IPS-18a (cell line): ENCODE data around the gene SRSF3.
"Not testable (repeated sequence)": the region's sequence is repeated elsewhere in the genome, so short reads cannot be mapped to it uniquely, and the experiment has no call there.

Source experiments
- H3K27ac ChIP-seq: one replicate; pipeline ENCODE4 v1.5.1; 2013; ENCODE audit warnings: low read length
- H3K27me3 ChIP-seq: one replicate; pipeline ENCODE4 v1.6.1; 2013; ENCODE audit warnings: mild to moderate bottlenecking, low read length; ENCODE audit not compliant: control insufficient read depth, insufficient read depth
- H3K36me3 ChIP-seq: one replicate; pipeline ENCODE4 v1.6.1; 2013; ENCODE audit warnings: low read depth, low read length; ENCODE audit not compliant: control insufficient read depth
- H3K4me1 ChIP-seq: one replicate; pipeline ENCODE4 v1.6.1; 2013; ENCODE audit warnings: low read depth, low read length; ENCODE audit not compliant: control insufficient read depth
- H3K4me3 ChIP-seq: one replicate; pipeline ENCODE4 v1.5.1; 2013; ENCODE audit warnings: low read length
- H3K9ac ChIP-seq: one replicate; pipeline ENCODE4 v1.6.1; 2013; ENCODE audit warnings: mild to moderate bottlenecking, low read length, moderate library complexity
- H3K9me3 ChIP-seq: one replicate; pipeline ENCODE4 v1.6.1; 2013; ENCODE audit warnings: low read depth, low read length; ENCODE audit not compliant: control insufficient read depth

Gene SRSF3

GRCh38 chr6:36598739-36599318 is 4.7 kb downstream of the SRSF3 start:
- Histone ChIP-seq H3K4me3 (peak overlapping the region; percentile 99), H3K36me3 (peaks cover 87% of the 10 kb centered on the region), H3K27me3 (no peaks in the 10 kb centered on the region), H3K9me3 (no peaks in the 10 kb centered on the region), H3K27ac (no peak overlapping the region), H3K4me1 (peaks cover 6% of the 10 kb centered on the region), H3K9ac (no peak overlapping the region)

- H3K9ac ChIP-seq: no peak overlapping the region
- peak overlapping the region; percentile 99 for H3K4me3 ChIP-seq
- H3K27ac ChIP-seq: no peak overlapping the region
- H3K9me3 ChIP-seq: no peaks in the 10 kb centered on the region
- H3K27me3 ChIP-seq: no peaks in the 10 kb centered on the region
- H3K36me3 ChIP-seq: peaks cover 96% of the 10 kb centered on the region
- peaks cover 5% of the 10 kb centered on the region for H3K4me1 ChIP-seq
These were observed 5.6 kb downstream of the SRSF3 start for GRCh38 chr6:36599791-36600209.

- Histone ChIP-seq H3K4me1 (peaks cover 5% of the 10 kb centered on the region), H3K27ac (no peak overlapping the region), H3K36me3 (peaks cover 98% of the 10 kb centered on the region), H3K9ac (no peak overlapping the region), H3K4me3 (no peak overlapping the region), H3K9me3 (no peaks in the 10 kb centered on the region), H3K27me3 (no peaks in the 10 kb centered on the region)
These were observed 6.5 kb downstream of the SRSF3 start for GRCh38 chr6:36600564-36601146.

DNA sequence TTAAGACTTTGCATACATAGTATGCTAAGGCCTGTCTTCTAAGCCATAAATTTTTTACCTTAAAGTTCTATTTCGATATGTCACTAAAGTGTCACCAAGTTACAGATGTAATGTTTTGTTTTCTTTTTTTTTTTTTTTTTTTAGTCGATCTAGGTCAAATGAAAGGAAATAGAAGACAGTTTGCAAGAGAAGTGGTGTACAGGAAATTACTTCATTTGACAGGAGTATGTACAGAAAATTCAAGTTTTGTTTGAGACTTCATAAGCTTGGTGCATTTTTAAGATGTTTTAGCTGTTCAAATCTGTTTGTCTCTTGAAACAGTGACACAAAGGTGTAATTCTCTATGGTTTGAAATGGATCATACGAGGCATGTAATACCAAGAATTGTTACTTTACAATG is 7.7 kb downstream of the SRSF3 start:
- not testable (repeated sequence) for H3K27me3 ChIP-seq, H3K4me1 ChIP-seq, H3K9me3 ChIP-seq, H3K9ac ChIP-seq, H3K4me3 ChIP-seq, H3K27ac ChIP-seq
- peaks cover 98% of the 10 kb centered on the region for H3K36me3 ChIP-seq

- Histone ChIP-seq H3K4me1 (peaks cover 3% of the 10 kb centered on the region), H3K9me3 (no peaks in the 10 kb centered on the region), H3K9ac (no peak overlapping the region), H3K4me3 (no peak overlapping the region), H3K27ac (no peak overlapping the region), H3K27me3 (no peaks in the 10 kb centered on the region), H3K36me3 (peaks cover 93% of the 10 kb centered on the region)
These were observed 9.3 kb downstream of the SRSF3 start for GRCh38 chr6:36603222-36604089.

GRCh38 chr6:36604090-36605060 is 10.2 kb downstream of the SRSF3 start:
- H3K27ac ChIP-seq: no peak overlapping the region

DNA sequence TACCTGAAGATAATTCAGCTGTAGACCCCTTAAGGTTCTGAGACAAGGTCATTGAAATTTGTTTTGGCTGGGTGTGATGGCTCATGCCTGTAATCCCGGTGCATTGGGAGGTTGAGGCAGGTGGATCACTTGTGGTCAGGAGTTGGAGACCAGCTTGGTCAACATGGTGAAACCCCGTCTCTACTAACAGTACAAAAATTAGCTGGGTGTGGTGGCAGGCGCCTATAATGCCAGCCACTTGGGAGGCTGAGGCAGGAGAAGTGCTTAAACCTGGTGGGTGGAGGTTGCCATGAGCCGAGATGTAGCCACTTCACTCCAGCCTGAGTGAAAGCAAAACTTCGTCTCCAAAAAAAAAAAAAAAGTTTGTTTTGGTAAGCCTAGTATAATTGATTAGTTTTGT is 11.0 kb downstream of the SRSF3 start:
- H3K4me3 ChIP-seq: no peak overlapping the region
- no peaks in the 10 kb centered on the region for H3K9me3 ChIP-seq
- no peaks in the 10 kb centered on the region for H3K27me3 ChIP-seq
- no peak overlapping the region for H3K9ac ChIP-seq
- no peaks in the 10 kb centered on the region for H3K4me1 ChIP-seq
- no peak overlapping the region for H3K27ac ChIP-seq
- peaks cover 85% of the 10 kb centered on the region for H3K36me3 ChIP-seq

More at GRCh38 chr6:36604090-36605060, 10.2 kb downstream of the SRSF3 start:
- no peaks in the 10 kb centered on the region for H3K27me3 ChIP-seq
- no peaks in the 10 kb centered on the region for H3K4me1 ChIP-seq
- H3K4me3 ChIP-seq: no peak overlapping the region
- peaks cover 88% of the 10 kb centered on the region for H3K36me3 ChIP-seq
- no peaks in the 10 kb centered on the region for H3K9me3 ChIP-seq
- H3K9ac ChIP-seq: no peak overlapping the region

DNA sequence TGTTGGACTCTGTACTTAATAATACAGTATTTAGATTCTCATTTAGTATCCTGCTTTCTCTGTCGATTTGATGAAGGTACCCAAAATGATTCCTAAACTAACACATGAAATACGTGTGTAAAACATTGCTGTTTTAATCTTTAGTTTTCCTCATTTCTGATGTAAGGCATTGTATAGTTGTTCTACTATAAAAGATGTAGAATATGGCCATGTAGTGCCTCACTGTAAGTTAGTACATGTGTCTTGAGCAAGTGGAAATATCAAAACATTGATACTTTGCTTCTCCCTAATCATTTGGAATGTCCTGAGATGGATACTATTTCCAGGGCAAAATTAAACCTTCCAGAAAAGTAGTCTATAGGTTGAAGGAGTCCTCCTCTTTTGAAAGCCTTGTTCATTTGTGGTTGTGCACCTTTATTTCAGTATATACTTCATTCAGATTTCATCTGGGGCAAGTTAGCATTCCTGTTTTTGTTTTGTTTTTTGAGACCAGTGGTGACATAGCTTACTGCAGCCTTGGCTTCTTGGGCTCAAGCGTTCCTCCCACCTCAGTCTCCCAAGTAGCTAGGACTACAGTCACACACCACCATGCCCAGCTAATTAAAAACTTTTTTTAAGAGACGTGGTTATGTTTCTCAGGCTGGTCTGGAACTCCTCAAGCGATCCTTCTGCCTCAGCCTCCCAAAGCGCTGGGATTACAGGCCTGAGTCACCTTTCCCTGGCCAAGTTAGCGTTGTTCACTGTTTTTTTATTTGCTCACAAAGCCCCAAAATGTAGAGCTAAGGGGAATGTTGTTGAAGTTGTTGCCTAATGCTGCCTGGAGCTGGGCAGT is 11.6 kb downstream of the SRSF3 start:
- Histone ChIP-seq H3K27ac (no peak overlapping the region), H3K9ac (no peak overlapping the region), H3K4me3 (no peak overlapping the region), H3K27me3 (no peaks in the 10 kb centered on the region), H3K36me3 (peaks cover 79% of the 10 kb centered on the region), H3K4me1 (no peaks in the 10 kb centered on the region), H3K9me3 (no peaks in the 10 kb centered on the region)

GRCh38 chr6:36607305-36607682 is 13.1 kb downstream of the SRSF3 start:
- not testable (repeated sequence) for H3K4me3 ChIP-seq, H3K9me3 ChIP-seq, H3K9ac ChIP-seq, H3K27ac ChIP-seq, H3K4me1 ChIP-seq, H3K27me3 ChIP-seq
- H3K36me3 ChIP-seq: peaks cover 64% of the 10 kb centered on the region

DNA sequence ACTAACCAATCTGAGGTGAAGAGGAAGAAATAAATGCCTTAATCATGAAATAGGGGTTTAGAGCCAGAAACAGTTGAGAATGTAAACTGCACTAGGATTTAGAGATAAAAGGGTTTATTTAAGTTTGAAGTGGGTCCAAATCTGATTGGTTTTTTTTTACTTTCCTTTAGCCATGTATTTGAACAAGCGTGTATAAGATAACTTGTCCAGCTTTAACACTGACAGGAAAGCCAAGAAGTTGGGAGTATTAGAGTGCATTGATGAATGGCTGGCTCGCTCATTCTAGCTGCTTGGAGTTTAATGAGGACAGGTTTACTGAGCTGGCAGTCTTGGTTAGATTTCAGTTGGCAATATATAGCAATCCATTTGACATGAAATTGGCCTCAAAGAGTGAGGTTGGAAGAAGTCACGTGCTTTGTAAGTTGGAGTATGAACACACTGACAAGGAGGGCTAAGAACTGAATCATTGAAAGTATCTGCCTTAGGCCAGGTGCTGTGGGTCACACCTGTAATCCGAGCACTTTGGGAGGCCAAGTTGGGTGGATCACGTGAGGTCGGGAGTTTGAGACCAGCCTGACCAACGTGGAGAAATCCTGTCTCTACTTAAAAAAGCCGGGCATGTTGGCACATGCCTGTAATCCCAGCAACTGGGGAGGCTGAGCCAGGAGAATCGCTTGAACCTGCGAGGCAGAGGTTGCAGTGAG is 13.7 kb downstream of the SRSF3 start:
- H3K4me1 ChIP-seq: no peaks in the 10 kb centered on the region
- no peak overlapping the region for H3K27ac ChIP-seq
- no peaks in the 10 kb centered on the region for H3K9me3 ChIP-seq
- H3K36me3 ChIP-seq: peaks cover 59% of the 10 kb centered on the region
- H3K27me3 ChIP-seq: no peaks in the 10 kb centered on the region
- H3K9ac ChIP-seq: no peak overlapping the region
- H3K4me3 ChIP-seq: no peak overlapping the region
